GM23338 (cell line): ENCODE results near the gene PPP2R5C. TPM values are rescaled to one million over a fixed set of nuclear protein-coding genes. Genes with fewer than 3 reads are reported as not detected.
A peak's percentile ranks its signal among the peaks of the same experiment; 100 is the strongest.

Experiments
- ATAC-seq: fragments of 200-7000 bp; cut with Tn5 transposase; 3 replicates; pipeline ENCODE4 v1.9.1; 2020
- DNase-seq: peaks from one replicate; pipeline ENCODE4 v3.0.0-alpha.2; 2015; ENCODE audit warnings: low spot score
- H2AFZ ChIP-seq: fragments of 200-600 bp; sonication (generic); 2 replicates; pipeline ENCODE4 v1.8.0; 2016; ENCODE audit warnings: antibody characterized with exemption, mild to moderate bottlenecking, moderate library complexity
- H3F3A ChIP-seq: fragments of 200-600 bp; sonication (generic); replicated peaks from 2 replicates; pipeline ENCODE4 v1.8.0; 2017; ENCODE audit warnings: antibody characterized with exemption, mixed run types, low read depth
- H3K27ac ChIP-seq: fragments of 200-600 bp; sonication (generic); 2 replicates; pipeline ENCODE4 v1.6.1; 2016; ENCODE audit warnings: low read depth
- H3K27me3 ChIP-seq: fragments of 200-600 bp; sonication (generic); 2 replicates; pipeline ENCODE4 v1.8.0; 2016; ENCODE audit warnings: mild to moderate bottlenecking, mixed run types, moderate library complexity; ENCODE audit not compliant: insufficient read depth
- H3K36me3 ChIP-seq: fragments of 200-600 bp; sonication (generic); 2 replicates; pipeline ENCODE4 v1.8.0; 2016; ENCODE audit warnings: mild to moderate bottlenecking; ENCODE audit not compliant: insufficient read depth
- H3K4me1 ChIP-seq: fragments of 200-600 bp; sonication (generic); 2 replicates; pipeline ENCODE4 v1.8.0; 2016; ENCODE audit warnings: mild to moderate bottlenecking, moderate library complexity; ENCODE audit not compliant: insufficient read depth
- H3K4me2 ChIP-seq: fragments of 200-600 bp; sonication (generic); 2 replicates; pipeline ENCODE4 v1.7.1; 2017; ENCODE audit warnings: mixed run types
- H3K4me3 ChIP-seq: fragments of 200-600 bp; sonication (generic); 2 replicates; pipeline ENCODE4 v1.6.1; 2016; ENCODE audit warnings: mixed run types
- H3K79me2 ChIP-seq: fragments of 200-600 bp; sonication (generic); replicated peaks from 2 replicates; pipeline ENCODE4 v1.8.0; 2017; ENCODE audit warnings: mild to moderate bottlenecking; ENCODE audit not compliant: insufficient read depth
- H3K9me2 ChIP-seq: fragments of 200-600 bp; sonication (generic); 2 replicates; pipeline ENCODE4 v1.8.0; 2017; ENCODE audit not compliant: insufficient read depth
- H4K20me1 ChIP-seq: fragments of 200-600 bp; sonication (generic); replicated peaks from 2 replicates; pipeline ENCODE4 v1.8.0; 2017; ENCODE audit warnings: mild to moderate bottlenecking; ENCODE audit not compliant: insufficient read depth
- H3K27ac Mint-ChIP-seq: 2 replicates; pipeline ENCODE4 v1.8.0; 2020; ENCODE audit warnings: inconsistent platforms, mild to moderate bottlenecking, moderate library complexity, mixed read lengths
- H3K27me3 Mint-ChIP-seq: 3 replicates; pipeline ENCODE4 v1.8.0; 2022; ENCODE audit warnings: low read depth, mild to moderate bottlenecking, moderate library complexity, mixed read lengths, inconsistent platforms; ENCODE audit not compliant: insufficient read depth, poor library complexity
- H3K36me3 Mint-ChIP-seq: 3 replicates; pipeline ENCODE4 v1.8.0; 2021; ENCODE audit warnings: low read depth, mild to moderate bottlenecking, inconsistent platforms, moderate library complexity, mixed read lengths
- H3K4me1 Mint-ChIP-seq: 3 replicates; pipeline ENCODE4 v1.8.0; 2020; ENCODE audit warnings: mild to moderate bottlenecking, inconsistent platforms, mixed read lengths
- H3K4me3 Mint-ChIP-seq: 3 replicates; pipeline ENCODE4 v1.8.0; 2021; ENCODE audit warnings: moderate library complexity, mild to moderate bottlenecking, inconsistent platforms, mixed read lengths
- H3K9me3 Mint-ChIP-seq: 3 replicates; pipeline ENCODE4 v1.8.0; 2020; ENCODE audit warnings: moderate library complexity, mild to moderate bottlenecking, inconsistent platforms, mixed read lengths
- CREB1 ChIP-seq: fragments of 250-450 bp; sonication (Bioruptor Pico); IDR thresholded peaks from 2 replicates; pipeline ENCODE4 v1.5.0; 2020; ENCODE audit warnings: low read depth, mild to moderate bottlenecking, moderate library complexity
- CTCF ChIP-seq, 2 experiments: fragments of 200-600 bp in 1 of 2; sonication (generic) in 1 of 2; conservative IDR thresholded peaks; 2 replicates each; pipeline versions ENCODE4 v1.5.1 to v1.6.1; 2016 to 2017; ENCODE audit warnings: antibody characterized with exemption in 2 of 2, low read depth in 2 of 2, mild to moderate bottlenecking in 2 of 2, moderate library complexity in 1 of 2
- ETS1 ChIP-seq: IDR thresholded peaks from 2 replicates; pipeline ENCODE4 v1.6.1; 2016; ENCODE audit warnings: antibody characterized with exemption
- EZH2 ChIP-seq: fragments of 200-600 bp; sonication (generic); IDR thresholded peaks from one replicate; pipeline ENCODE4 v1.8.0; 2017; ENCODE audit warnings: antibody characterized with exemption, mild to moderate bottlenecking, low read depth; ENCODE audit not compliant: unreplicated experiment
- EZH2phosphoT487 ChIP-seq: fragments of 200-600 bp; sonication (generic); IDR thresholded peaks from one replicate; pipeline ENCODE4 v1.8.1; 2018; ENCODE audit warnings: antibody characterized with exemption; ENCODE audit not compliant: unreplicated experiment
- JUNB ChIP-seq: IDR thresholded peaks from one replicate; pipeline ENCODE4 v1.6.1; 2016; ENCODE audit warnings: antibody characterized with exemption; ENCODE audit not compliant: unreplicated experiment
- NANOG ChIP-seq: IDR thresholded peaks from 2 replicates; pipeline ENCODE4 v1.6.1; 2016; ENCODE audit warnings: antibody characterized with exemption, borderline replicate concordance
- POLR2AphosphoS5 ChIP-seq: IDR thresholded peaks from 2 replicates; pipeline ENCODE4 v1.6.1; 2016; ENCODE audit warnings: antibody characterized with exemption, low read depth
- REST ChIP-seq: IDR thresholded peaks from one replicate; pipeline ENCODE4 v1.6.1; 2018; ENCODE audit warnings: antibody characterized with exemption; ENCODE audit not compliant: unreplicated experiment
- STAT1 ChIP-seq: IDR thresholded peaks from one replicate; pipeline ENCODE4 v1.6.1; 2016; ENCODE audit warnings: antibody characterized with exemption; ENCODE audit not compliant: unreplicated experiment
- ZNF114 ChIP-seq: fragments of 250-450 bp; sonication (Bioruptor Pico); IDR thresholded peaks from 2 replicates; pipeline ENCODE4 v1.5.0; 2020; ENCODE audit warnings: mild to moderate bottlenecking, moderate library complexity
- ZNF331 ChIP-seq: fragments of 250-450 bp; sonication (Bioruptor Pico); IDR thresholded peaks from 2 replicates; pipeline ENCODE4 v1.5.0; 2020; ENCODE audit warnings: low read depth, mild to moderate bottlenecking, moderate library complexity
- ZNF462 ChIP-seq: fragments of 250-450 bp; sonication (Bioruptor Pico); IDR thresholded peaks from 2 replicates; pipeline ENCODE4 v1.5.0; 2020; ENCODE audit warnings: mild to moderate bottlenecking, moderate library complexity
- polyA plus RNA-seq: library from polyadenylated mRNA; unstranded; fragments of >200 nt; fragmentation: Nextera tagmentation; extraction: Ambion mirVana; gene quantifications from 2 replicates; pipeline ENCODE4 v1.2.1, GENCODE V29; 2016
- total RNA-seq: library from RNA; depleted of rRNA; stranded (reverse); fragments of >200 nt; shearing (Covaris generic); gene quantifications from 2 replicates; pipeline ENCODE4 v1.2.3, GENCODE V29; 2014

The PPP2R5C gene
- total and polyA plus RNA-seq, 2 experiments from 2014 or later = 75.4 to 79.7 TPM

GRCh38 chr14:101810897-101811621 is 49.5 kb downstream of the PPP2R5C start:
- Mint-ChIP-seq H3K27ac (peak overlapping the region; percentile 55), H3K9me3 (no peaks in the 10 kb centered on the region), H3K4me3 (peak overlapping the region; percentile 97), H3K36me3 (no peaks in the 10 kb centered on the region), H3K4me1 (peaks cover 24% of the 10 kb centered on the region), H3K27me3 (peaks cover 15% of the 10 kb centered on the region)
- Histone ChIP-seq H3K36me3 (no peaks in the 10 kb centered on the region), H3K4me3 (peak overlapping the region; percentile 60), H3F3A (no peaks in the 10 kb centered on the region), H2AFZ (no peak overlapping the region), H3K79me2 (peaks cover 58% of the 10 kb centered on the region), H3K4me2 (peak overlapping the region; percentile 76), H3K4me1 (peaks cover 19% of the 10 kb centered on the region), H3K27me3 (no peaks in the 10 kb centered on the region), H4K20me1 (peaks cover 12% of the 10 kb centered on the region), H3K27ac (no peak overlapping the region; the same call in 1 of the 2 replicates), H3K9me2 (no peaks in the 10 kb centered on the region)
- no peak for DNase-seq
- ATAC-seq = no peak
- no peak for TF ChIP-seq ZNF114
- TF ChIP-seq ZNF331 (CRISPR knock-in tag) = no peak
- TF ChIP-seq REST = no peak
- no peak for TF ChIP-seq POLR2AphosphoS5
- no peak for TF ChIP-seq CTCF (conservative IDR thresholded peaks at IDR 0.05; ENCODE audit: low read depth in 2 of 2)
- no peak for TF ChIP-seq ZNF462 (CRISPR knock-in tag)
- TF ChIP-seq NANOG = no peak
- no peak for TF ChIP-seq EZH2phosphoT487
- TF ChIP-seq EZH2 = no peak
- no peak for TF ChIP-seq JUNB
- TF ChIP-seq STAT1 = no peak
- TF ChIP-seq ETS1 = no peak
- no peak for TF ChIP-seq CREB1
